Femur (tissue), 1 donor: Measurements from ENCODE around the gene SLC36A1.

Source experiments
- DNase-seq: peaks from one replicate; pipeline ENCODE4 v3.0.0-alpha.2; 2017

SLC36A1 gene

DNA sequence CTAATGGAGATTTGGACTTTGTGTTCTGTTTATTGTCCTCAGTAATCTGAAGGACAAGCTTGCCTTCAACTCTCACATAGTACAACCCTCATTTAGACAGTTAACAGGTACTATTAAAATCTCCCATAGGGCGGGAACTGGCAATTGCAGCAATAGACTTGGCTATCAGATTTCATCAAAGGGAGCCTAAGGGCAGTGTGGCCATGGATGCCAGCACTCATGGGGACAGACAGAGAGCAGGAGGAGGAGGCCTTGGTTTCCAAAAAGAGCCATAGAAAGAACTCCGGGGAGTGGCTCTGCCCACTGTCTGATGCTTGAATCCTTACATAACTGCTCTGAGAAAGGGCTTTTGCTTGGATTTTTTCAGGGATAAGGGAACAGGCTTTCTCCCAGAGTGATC is 6.8 kb downstream of the SLC36A1 start:
- DNase-seq: no peak

GRCh38 chr5:151454889-151455288 is 7.5 kb downstream of the SLC36A1 start:
- DNase-seq: no peak

GRCh38 chr5:151456321-151456940 is 9.0 kb downstream of the SLC36A1 start:
- DNase-seq: no peak

GRCh38 chr5:151458314-151458713 is 10.9 kb downstream of the SLC36A1 start:
- no peak for DNase-seq

GRCh38 chr5:151459680-151460324 is 12.4 kb downstream of the SLC36A1 start:
- no peak for DNase-seq

DNA sequence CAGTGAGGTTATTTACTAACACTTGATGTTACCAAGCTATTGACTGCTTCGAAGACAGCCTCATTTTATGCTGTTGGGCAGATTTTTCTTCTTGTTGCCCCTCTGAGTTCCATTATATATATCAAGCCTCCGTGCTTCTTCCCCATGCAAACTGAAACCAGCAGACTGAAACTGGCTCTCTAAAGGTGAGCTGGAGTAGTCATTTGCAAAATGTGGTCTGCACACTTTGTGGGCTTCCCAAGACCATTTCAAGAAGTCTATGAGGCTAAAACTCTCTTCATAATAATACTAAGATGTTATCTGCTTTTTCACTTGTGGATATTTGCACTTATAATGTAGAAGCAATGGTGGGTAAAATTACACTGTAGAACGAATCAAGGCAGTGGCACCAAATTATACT is 13.9 kb downstream of the SLC36A1 start:
- no peak for DNase-seq

DNA sequence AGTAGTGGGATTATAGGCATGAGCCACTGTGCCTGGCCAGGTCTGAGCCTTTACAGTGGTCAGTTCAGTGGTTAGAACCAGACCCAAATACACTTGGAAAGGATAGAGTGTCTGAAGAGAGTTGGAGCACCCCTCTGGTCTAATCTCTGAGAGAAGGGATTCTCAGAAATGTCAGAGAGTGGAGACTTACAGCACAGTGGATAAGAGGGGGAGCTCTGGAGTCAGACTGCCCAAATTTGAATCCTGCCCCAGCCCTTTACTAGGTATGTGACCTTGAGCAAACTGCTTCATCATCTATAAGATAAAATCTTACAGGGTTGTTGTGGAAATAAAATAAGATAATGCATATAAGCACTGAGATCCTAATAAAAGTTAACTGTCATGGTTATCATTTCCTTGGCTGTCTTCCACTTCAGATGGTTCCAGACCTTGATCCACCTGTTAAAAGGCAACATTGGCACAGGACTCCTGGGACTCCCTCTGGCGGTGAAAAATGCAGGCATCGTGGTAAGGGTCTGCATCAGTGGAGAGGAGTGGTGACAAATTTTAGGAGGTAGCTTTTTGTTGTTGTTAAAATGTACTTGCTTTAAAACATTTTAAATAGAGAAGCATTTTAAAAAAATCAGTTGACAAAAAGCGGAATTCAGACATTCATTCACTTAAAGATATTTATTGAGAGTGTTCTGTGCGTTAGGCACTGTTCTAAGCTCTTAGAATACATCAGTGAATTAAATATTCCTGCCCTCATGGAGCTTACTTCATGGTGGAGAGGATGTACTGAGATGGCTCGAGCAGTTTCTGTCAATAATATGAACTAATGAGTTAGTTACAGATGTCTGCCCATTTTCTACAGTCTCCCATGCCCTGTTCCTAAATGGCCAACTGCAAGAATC is 16.0 kb downstream of the SLC36A1 start:
- no peak for DNase-seq

DNA sequence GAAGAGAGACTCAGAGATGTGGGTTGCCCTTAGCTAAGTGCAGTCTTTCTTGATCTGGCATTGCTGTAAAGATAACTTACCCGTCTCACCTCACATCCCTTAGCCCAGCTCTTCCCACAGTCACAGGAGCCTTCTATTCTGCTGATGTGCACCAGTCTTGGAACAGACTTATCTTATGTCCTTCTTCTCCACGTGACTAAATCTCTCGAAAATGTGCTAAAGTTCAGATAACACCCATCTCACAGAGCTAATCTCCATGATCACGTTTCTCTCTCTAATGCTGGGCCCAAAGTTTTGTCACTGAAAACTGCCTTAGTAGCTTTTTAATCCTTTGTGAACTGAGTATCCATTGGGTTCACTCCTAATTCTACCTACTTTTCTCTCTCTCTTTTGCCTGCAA is 16.7 kb downstream of the SLC36A1 start:
- no peak for DNase-seq

DNA sequence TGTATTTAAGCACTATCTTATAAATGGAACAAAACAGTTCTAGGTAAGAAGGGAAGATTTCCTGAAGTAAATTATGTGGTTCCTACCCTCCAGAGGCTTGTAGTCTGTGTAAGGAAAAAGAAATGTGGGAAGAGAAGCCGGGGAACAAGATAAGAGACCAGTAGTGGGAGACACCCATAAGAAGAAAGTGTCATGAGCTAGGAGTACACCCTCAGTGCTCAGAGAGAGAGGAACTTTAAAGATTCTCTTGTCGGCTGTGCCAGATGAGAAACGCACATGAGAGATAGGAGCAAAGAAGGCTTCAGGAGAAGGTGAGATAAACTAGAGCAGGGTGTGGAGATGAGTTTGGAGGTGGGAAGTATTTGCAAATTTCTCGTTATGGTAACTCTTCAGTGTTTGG is 18.1 kb downstream of the SLC36A1 start:
- no peak for DNase-seq

DNA sequence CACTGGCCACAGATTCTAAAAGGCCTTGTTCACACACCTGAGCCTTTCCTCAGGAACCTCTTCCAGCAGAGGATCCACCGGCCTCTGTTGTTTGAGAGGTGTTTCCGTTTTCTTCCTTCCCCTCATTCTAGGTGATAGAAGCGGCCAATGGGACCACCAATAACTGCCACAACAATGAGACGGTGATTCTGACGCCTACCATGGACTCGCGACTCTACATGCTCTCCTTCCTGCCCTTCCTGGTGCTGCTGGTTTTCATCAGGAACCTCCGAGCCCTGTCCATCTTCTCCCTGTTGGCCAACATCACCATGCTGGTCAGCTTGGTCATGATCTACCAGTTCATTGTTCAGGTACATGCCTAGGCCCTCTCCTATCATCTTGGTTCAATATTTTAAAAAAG is 20.2 kb downstream of the SLC36A1 start:
- DNase-seq: no peak

- no peak for DNase-seq
Measured at GRCh38 chr5:151469386-151469785, 22.0 kb downstream of the SLC36A1 start.

DNA sequence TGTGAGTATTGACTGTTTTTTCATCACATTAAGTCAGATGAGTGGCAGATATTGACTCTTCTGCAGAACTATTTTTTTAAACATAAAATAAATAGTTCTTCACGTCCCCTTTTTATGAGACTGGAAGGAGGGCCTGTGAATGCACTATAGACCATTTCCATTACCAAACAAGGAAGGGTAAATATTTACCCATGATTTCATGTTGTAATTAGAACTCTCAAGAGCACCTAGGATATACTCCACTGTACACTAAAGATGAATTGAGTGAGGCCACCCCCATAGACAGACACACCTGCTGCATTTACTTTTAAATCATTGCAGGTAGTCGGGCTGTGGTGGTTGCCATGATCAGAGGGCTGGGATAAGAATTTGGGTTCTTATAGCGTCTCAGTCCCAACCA is 22.6 kb downstream of the SLC36A1 start:
- DNase-seq: no peak

- DNase-seq: no peak
Measured at GRCh38 chr5:151470439-151470838, 23.0 kb downstream of the SLC36A1 start.

DNA sequence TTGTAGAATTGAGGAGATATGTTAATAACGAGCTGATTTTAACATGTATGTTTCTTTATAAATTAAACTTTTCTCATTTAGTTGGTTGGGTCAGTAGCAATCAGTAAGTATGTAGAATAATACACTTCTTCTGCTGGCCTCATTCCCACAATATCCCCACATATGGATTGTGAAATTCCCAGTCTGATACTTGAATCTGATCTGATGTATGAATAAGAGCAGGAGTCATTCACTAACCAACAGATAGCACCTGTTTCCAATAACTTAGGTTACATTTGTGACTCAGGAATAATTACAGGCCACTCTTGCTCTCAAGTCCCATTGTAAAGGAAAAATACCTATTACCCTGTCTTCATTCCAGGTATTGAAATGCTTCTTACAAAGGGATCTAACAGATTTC is 23.9 kb downstream of the SLC36A1 start:
- no peak for DNase-seq

- DNase-seq: no peak
Measured at GRCh38 chr5:151474799-151475198, 27.4 kb downstream of the SLC36A1 start.

GRCh38 chr5:151475388-151475787 is 28.0 kb downstream of the SLC36A1 start:
- DNase-seq: no peak

GRCh38 chr5:151476016-151476415 is 28.6 kb downstream of the SLC36A1 start:
- DNase-seq: no peak

GRCh38 chr5:151477101-151477500 is 29.7 kb downstream of the SLC36A1 start:
- DNase-seq: no peak

DNA sequence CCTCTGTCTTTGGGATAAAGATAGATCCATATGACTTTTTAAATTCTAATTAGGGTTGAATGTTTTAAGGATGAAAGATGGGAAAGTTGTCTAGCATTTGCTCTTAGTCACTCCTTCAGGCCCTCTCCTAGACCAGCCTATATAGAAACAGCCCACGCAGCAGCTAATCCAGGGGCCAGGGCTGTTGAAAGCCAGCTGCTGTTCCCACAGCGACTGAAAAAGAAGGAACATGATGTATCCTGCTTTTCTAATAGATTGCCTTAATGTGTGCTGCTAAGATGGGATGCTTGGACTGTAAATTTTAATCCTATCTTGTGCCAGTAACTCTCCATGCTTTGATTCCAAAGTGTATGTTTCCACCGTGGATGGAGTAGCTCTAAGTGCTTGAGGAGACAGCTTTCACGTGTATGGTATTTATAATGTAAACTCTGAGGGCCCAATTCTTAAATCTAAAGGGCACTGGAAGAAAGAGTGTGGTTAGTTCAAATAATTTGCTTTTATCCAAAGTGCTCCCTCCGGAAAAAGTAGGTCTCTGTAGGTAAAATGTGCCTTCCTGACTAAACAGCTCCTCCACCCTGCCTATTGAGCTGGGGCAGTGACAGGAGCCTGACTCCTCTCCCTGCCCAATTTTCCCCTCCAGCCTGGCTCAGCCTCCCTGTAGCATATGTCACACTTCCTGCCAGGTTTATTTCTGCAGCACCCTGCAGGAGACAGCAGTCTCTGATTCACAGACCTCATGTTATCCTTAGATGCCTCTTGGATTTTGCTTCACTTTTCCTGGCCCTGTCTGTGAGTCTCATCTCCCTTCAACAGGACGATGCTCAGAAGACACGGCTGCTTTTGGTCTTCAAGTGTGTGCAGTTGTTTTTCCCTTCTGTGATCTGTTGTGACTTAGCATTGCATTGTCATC is 33.2 kb downstream of the SLC36A1 start:
- DNase-seq: no peak

- no peak for DNase-seq
Measured at GRCh38 chr5:151483176-151483575, 35.8 kb downstream of the SLC36A1 start.

DNA sequence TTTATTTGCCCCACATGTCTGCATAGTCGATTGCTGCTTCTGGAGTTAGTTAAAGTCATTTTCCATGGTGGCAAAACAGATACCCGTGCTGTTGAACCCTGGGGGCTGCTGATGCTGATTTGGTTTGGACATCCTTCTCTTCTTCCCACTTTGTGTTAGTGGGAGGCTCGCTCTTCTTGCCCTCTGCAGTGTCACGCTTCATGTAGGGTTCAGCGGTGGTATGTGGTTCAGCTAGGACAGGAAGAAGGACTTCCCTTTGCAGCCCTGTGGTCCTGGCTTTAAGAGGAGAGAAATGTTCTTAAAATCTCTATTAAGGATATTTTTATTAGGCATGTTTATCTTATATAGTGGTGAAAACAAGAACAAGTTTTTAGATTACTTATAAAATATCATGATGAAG is 36.2 kb downstream of the SLC36A1 start:
- DNase-seq: no peak

- no peak for DNase-seq
Measured at GRCh38 chr5:151487544-151487943, 40.1 kb downstream of the SLC36A1 start.

GRCh38 chr5:151490627-151491026 is 43.2 kb downstream of the SLC36A1 start:
- no peak for DNase-seq
